HUDEP-2 (cell line): Measurements from ENCODE around the gene FAM117B.

ENCODE experiments used
- DNase-seq, 76 experiments: peaks; one replicate each; lab custom pipeline; 2025; ENCODE audit not compliant: unreplicated experiment in 76 of 76; lab: John Stamatoyannopoulos, UW

The FAM117B gene

DNA sequence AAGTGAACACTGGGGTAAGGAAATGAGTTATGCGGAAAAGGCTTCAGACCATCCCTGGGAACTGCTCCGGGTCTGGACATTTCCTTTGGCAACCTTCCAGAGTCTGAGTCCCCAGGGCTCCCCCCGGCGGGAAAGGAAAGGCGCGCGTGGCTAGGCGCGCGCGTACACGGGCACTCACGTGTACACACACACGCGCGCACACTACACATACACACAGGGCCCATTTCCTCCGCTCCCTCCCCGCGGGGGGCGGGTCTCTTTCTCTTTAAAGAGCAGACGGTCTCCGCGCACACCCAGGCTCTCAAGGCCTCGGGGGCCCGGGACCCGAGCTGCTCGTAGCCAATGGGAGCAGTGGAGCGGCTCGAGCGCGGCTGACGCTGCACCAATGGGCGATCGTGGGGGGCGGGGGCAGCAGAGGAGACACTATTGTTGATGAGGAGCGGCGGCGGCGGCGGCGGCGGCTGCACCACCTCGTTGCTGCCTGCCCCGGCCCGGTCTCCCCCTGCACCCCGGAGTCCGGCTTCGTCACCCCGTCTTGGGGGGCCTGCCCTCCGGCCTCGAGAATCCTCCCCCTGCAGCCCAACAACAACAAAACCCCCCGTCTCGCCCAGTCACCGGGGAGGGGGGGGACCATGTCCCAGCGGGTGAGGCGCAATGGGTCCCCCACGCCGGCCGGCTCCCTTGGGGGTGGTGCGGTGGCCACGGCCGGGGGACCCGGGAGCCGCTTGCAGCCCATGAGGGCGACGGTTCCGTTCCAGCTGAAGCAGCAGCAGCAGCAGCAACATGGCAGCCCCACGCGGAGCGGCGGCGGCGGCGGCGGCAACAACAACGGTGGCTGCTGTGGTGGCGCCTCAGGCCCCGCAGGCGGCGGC, at the start of gene FAM117B:
FAM117B (plus strand) TSS at position 414 of the 872 bp plus-strand sequence; CDS start at position 633, 219 bp downstream.
- peak; percentile 32 to 98 (median 94) for DNase-seq

DNA sequence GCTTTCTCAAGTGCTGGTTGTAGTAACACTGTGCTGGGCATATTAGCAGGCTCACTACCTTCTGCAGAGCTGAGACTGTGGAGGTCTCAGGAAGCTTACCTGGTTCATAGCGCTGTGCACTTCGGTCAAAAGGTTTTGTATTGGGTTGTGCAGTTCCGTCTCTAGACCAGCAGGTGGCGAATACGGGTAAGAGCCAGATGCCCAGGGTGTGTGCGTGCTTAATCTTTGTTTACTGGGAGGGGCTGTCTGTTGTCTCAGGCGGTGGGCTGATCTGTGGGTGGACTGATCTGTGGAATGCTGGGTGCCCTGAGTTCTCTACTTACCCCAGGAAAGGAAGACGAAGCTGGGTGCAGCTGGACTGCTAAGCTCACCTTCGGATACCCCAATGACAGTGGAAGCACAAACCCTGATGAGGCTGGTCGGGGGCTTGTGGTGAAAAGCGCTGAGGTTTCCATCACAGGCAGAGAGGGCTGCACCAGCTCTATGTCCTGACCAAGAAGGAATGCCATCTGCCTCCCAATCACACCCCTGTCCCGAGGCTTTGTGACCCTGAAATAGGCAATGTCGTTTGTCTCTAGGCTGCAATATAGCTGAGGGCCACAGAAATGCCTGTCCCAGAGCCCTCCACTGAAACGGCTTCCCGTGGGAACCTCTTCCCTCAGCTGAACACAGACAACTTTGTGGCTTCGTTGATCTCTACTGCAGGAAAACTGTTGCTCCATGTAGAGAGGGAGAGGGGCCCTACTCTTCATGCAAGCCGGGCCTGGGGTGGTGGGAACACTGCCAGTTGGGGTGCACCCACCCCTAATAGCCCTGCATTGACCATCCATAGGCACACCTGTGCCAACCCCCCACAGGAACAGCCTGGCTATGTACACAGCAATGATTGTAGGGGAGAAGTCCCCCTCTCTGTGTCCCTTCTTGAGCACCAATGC, 45.9 kb upstream of the FAM117B start:
- DNase-seq: peak in 69 of 76 experiments; percentile 3 to 75 (median 44)

DNA sequence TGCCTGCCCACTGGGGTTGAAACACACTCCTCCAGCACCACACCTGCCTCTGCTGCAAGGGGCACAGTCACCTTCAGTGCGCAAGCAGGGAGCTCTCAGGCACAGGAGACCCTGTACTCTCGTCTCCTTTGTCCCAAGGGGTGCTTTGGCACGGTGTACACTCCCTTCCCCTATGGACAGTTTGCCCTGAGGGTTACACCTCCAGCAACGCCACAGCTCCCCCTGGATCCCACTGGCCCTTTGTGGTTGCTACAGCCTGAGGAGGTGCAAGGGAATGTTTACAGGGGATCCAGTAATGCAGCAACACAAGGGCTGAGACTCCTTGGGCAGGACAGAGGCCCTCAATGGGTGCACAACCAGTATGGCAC, 45.2 kb upstream of the FAM117B start:
- no peak for DNase-seq

DNA sequence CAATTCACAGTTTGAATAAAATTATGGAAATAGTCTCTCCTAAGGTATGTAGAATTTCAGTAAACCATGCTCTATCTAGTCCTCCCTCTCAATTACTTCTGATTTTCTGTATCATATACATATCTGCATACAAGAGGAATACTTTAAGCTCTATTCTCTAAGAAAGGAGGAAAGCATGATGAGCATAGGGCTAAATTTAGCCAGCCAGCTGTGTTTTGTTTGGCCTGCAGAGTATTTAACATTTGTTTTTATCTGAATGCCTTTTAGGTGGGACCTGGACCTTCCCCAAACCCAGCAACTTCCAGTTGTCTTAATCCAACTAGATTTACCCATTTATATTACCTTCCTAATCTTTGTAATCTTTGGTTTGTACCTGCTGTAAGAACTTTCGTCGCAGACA, 42.2 kb upstream of the FAM117B start:
- no peak for DNase-seq

DNA sequence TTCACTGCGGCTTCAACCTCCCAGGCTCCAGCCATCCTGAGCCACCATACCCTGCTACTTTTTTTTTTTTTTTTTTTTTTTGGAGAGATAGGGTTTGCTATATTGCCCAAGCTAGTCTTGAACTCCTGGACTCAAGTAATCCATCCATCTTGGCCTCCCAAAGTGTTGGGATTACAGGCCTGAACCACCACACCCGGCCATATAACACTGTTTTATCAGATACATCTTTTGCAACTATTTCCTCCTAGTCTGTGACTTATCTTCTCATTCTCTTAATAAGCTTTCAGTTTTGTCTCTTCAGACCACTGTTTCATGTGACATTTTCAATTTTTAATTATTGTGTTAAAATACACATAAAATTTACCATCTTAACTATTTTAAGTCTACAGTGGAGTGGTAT, 35.7 kb upstream of the FAM117B start:
- DNase-seq: no peak

DNA sequence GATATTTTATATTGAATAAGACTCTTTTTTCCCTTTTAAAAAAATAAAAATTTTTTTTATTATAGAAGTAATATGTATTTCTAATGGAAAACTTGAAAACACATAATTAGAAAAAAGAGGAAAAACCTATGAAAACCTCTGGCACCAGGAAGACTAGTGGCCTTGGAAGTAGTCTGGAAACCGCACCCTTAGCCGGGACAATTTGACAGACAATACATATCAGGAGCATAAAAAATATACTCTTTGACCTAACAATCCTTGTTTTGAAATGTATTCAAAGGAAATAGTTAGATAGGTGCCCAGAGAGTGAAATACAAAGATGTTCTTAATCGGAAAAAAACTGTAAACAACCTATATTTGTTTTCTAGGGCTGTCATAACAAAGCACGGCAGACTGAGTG, 34.9 kb upstream of the FAM117B start:
- no peak for DNase-seq

DNA sequence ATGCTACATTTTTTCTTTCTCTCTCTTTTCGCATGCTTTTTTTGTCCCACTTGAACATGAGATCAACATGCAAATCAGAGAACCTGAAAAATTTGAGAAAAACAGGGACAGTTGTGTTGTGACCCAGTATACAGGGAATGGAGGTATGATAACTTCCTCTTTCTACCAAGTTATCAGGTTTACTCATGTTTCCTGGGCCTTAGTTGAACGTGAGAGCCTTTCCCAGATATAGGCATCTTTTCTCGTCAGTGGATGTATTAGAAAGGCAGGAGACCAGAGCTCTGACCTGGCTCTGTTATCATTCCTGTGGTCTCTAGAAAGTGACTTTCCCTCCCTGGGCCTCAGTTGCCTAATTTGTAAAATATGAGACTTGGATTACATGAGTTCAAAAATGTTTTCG, 30.1 kb upstream of the FAM117B start:
- no peak for DNase-seq

DNA sequence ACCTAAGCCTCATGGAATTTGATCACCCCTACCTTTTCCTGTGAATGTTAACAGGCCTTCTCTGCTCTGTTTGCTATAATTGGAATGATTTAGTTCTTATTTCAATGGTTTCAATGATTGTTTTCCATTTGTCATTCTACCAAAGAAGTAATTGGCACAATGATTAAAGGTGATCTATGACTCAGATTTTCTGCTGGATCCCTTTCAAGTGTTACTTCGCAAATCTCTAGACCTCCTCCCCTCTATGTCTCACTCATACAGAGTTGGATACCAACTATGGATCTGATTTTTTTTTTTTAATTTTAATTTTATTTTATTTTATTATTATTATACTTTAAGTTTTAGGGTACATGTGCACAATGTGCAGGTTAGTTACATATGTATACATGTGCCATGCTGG, 29.6 kb upstream of the FAM117B start:
- DNase-seq: no peak

DNA sequence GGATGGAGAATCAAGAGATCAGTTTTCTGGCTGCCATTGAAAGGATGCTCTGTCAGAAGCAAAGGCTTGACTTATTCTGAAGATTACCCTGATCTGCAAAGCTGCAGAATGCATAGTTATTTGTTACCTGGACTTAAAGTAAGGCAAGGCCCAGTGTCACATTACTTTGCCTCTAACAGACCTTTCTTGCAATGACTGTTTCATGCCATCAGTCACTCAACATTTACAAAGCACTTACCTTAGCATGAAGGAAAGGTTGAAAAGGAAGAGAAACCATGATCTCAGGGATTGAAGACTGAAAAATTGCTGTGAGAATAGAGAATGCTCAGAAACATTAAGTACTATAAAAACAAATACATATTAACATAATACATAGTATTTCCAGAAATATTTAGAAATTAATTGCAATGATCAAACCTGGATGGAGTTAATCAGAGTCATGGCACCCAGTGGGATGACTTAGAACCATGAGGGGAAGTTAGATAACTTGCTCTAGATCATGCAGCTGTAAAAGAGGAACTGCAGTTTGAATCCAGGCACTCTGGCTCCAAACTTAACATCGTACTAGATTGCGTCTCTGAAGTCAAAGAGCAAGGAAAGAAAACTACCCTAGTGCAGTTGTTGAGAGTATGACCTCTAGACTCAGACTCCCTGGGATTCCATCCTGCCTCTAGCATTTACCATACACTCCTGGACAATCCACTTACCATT, 26.5 kb upstream of the FAM117B start:
- no peak for DNase-seq

DNA sequence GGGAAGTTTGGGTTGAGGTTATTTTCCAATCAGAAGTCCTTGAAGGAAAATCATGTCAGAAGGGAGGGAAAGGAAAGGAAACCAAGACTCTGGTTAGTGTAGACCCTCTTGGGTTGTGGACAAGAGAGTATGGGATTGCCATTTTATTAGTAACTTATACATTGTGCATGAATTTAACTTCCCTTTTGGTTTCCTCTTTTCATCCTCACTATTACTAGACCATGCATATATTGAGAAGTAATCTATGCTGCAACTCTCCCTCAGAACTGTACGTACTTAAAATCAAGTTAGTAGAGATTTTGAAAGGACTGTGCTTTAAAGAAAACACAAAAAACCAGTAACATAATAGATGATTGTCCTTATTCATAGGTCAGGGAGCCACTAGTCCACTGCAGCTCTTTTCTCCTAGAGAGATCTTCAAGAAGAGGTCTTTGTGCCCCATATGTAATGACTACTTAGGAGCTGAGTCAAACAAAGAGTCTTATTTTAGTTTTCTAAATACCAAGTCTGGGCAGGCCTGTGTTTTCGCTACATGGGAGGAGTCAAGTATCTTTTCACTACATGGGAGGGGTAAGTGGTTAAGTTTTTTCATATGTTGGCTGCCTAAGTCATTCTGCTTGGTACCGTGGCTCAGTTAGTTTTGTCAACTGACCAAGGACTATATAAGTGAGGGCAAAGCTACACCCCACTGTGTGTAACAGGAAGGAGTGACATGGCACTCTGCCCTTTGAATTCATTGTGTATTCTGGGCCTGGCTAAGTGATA, 25.2 kb upstream of the FAM117B start:
- no peak for DNase-seq

DNA sequence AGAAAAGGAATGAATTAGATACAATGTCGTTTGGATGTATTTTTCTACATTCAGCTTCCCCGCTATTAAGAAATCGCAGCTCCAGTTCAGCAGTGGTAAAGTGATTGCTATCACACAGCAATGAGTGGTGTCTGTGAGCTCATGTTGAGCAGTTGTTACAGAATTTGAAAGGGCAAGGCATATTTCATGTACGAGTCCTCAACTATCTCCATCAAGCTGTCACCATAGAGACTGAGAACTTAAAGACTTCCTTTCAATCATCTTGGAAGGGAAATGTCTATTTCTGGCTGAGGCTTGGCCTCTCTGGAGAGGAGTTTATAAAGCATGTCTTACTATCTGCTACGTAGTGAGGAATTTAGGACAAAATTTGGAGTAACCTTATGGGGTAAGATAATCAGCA, 24.4 kb upstream of the FAM117B start:
- DNase-seq: no peak

DNA sequence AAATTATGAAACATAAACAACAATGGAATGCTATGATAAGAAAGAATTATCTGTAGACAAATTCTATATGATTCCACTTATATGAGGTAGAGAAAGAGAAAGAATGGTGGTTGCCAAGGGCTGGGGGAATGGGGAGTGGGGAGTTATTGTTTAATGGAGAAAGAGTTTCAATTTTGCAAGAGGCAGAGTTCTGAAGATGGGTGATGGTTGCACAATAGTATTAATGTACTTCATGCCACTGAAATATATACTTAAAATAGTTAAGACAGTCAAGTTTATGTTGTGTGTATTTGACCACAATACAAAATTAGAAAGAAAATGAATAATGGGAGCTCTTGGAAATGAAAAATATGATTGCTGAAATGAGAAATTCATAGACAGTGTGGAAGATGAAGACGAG, 22.6 kb upstream of the FAM117B start:
- no peak for DNase-seq

DNA sequence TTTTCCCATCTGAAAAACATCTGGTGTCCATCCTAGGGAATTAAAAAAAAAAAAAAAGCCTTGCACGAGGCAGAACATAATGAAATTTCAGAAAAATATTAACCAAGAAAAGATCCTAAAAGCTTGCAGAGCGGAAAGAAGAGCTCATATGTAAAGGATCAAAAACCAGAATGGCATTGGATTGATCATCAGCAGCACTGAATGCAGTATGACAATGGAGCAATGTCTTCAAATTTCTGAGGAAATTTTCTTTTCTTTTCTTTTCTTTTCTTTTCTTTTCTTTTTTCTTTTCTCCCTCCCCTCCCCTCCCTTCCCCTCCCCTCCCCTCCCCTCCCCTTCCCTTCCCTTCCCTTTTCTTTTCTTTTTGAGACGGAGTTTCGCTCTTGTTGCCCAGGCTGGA, 21.3 kb upstream of the FAM117B start:
- no peak for DNase-seq

DNA sequence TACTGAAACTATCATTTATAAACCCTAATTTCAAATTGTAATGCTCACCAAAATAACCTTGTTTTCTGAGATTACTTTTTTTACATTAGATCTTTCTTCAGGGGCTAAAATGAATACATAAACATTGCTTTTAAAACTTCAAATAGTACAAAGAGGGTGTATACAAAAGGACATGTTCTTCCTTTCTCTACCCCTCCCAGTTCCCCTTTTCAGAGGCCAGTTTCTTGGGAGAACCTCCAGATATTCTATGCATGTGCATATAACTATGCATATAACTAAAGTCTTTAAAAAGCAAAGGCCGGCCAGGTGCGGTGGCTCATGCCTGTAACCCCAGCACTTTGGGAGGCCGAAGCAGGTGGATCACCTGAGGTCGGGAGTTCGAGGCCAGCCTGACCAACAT, 10.6 kb upstream of the FAM117B start:
- DNase-seq: no peak

DNA sequence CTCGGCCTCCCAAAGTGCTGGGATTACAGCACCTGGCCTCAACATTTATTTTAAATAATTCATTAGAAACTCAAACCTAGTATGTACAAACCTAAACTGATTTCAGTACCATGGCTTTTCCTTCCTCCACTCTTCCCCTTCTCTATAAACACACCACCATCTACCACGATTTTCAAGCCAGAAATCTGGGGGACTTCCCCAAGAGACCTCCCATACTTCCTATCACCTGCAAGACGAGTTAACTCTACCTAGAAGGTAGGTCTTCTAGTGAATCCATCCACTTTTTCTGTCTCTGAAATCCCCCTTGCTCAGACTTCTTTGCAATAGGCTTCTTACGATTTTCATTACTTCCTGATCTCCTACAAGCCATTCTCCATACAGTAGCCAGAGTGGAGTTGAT, 7.7 kb upstream of the FAM117B start:
- no peak for DNase-seq

DNA sequence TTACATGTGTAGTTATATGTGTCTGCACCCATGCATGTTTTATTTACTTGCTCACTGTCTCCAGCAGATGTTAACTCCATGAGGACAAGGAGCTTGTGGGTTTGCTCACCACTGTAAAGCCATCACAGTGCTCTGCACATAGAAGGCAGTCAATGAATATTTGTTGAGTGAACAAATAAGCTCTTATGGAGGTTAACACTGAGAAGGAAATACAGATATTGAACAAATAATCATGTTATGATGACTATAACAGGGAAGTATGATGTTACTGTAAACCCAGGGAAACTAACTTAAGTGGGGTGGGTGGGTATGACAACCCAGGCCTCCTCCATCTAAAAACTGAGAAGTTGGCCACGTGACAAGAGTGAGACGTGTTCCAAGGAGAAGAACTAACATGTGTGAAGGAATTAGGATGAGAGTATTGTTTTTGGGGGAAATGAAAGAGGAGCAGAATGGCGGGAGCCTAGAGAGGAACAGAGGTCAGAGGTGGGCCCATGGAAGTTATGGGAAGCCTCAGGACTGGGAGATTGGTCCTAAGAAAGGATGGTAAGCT, 6.0 kb upstream of the FAM117B start:
- DNase-seq: no peak

DNA sequence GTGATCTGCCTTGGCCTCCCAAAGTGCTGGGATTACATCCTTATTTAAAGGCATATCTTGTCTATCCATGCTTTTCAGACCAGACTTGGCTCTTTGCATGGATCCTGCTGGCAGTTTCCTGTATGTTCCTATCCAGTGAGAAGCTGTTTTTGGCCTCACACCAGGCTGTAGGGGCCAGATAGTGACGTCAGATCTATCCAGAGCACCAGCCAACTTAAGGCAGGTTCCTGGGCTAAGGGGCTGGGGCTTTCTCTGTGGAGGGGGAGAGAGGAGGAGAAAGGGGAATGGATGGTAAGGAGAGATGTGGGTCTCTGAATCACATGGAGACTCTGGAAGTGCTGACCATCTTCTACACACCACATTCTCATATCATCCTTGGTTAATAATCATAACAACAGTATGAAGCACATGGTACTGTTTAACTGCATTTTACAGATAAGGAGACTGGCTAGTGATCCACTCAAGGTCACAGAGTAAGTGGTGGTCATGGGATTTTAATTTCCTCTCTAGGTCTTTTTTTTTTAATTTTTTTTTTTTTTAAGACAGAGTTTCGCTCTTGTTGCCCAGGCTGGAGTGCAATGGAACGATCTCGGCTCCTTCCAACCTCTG, 2.0 kb upstream of the FAM117B start:
- peak in 27 of 76 experiments; percentile 3 to 69 (median 12) for DNase-seq

DNA sequence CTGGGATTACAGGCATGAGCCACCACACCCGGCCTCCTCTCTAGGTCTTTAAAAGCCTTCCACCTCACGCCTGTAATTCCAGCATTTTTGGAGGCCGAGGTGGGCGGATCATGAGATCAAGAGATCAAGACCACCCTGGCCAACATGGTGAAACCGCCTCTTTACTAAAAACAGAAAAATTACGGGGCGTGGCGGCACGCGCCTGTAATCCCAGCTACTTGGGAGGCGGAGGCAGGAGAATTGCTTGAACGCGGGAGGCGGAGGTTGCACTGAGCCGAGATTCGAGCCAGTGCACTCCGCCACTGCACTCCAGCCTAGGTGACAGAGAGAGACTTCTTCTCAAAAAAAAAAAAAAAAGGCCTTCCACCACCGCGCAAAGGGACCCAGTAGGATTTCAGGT, 1.3 kb upstream of the FAM117B start:
- no peak for DNase-seq

DNA sequence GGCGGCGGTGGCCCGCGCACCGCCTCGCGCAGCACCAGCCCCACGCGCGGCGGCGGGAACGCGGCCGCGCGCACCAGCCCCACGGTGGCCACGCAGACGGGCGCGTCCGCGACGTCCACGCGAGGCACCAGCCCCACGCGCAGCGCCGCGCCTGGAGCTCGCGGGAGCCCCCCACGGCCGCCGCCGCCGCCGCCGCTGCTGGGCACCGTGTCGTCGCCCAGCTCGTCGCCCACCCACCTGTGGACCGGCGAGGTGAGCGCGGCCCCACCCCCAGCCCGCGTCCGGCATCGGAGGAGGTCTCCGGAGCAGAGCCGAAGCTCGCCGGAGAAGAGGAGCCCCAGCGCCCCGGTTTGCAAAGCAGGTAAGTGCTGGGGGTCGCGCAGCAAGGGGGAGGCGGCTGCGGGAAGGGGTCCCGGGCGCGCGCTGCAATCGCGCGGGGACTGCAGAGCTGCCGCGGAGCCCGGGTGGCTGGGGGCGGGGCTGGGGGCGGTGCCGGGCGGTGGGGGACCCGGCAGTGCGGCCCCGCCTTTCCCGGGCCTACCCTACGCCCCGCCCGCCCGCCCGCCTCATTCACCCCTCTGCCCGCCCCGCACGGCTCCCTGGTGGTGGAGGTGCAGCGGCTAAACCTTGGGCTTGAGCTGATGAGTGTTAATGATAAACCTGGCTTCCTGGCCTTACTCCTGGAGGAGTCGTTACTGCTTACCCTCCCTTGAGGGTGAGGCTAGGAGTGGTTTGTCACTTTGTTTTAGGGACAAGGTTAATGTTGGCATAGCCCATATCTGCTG, 851 bp downstream of the FAM117B start:
- peak in 75 of 76 experiments; percentile 10 to 91 (median 78) for DNase-seq
